Liver (tissue), 9 donors: ENCODE measurements around the gene KIAA0513. TPM values are rescaled to one million over a fixed set of nuclear protein-coding genes. Genes with fewer than 3 reads are reported as not detected.
A peak's percentile ranks its signal among the peaks of the same experiment; 100 is the strongest.
"Not testable (repeated sequence)": the region's sequence is repeated elsewhere in the genome, so short reads cannot be mapped to it uniquely, and the experiment has no call there.

ENCODE experiments used
- DNase-seq: peaks from one replicate; pipeline ENCODE4 v3.0.0-alpha.2; 2017; ENCODE audit warnings: low spot score
- H3K27ac ChIP-seq, 2 donors: one replicate each; pipeline ENCODE4 v1.7.0; 2013; ENCODE audit warnings: inconsistent platforms in 2 of 2, low read length in 2 of 2, control low read depth in 1 of 2, low read depth in 1 of 2, mild to moderate bottlenecking in 1 of 2
- H3K27me3 ChIP-seq, 4 donors: one replicate each; pipeline versions ENCODE4 v1.6.1 to v1.7.0; 2013; ENCODE audit warnings: low read length in 3 of 4, inconsistent platforms in 1 of 4, mild to moderate bottlenecking in 1 of 4, moderate library complexity in 1 of 4; ENCODE audit not compliant: control insufficient read depth in 4 of 4, insufficient read depth in 4 of 4
- H3K36me3 ChIP-seq, 4 donors: one replicate each; pipeline versions ENCODE4 v1.6.1 to v1.7.0; 2013; ENCODE audit warnings: low read length in 3 of 4, mild to moderate bottlenecking in 3 of 4, low read depth in 1 of 4, moderate library complexity in 1 of 4; ENCODE audit not compliant: control insufficient read depth in 4 of 4, insufficient read depth in 3 of 4
- H3K4me1 ChIP-seq, 4 donors: one replicate each; pipeline versions ENCODE4 v1.6.1 to v1.7.0; 2013; ENCODE audit warnings: low read length in 3 of 4, mild to moderate bottlenecking in 3 of 4, moderate library complexity in 1 of 4; ENCODE audit not compliant: control insufficient read depth in 4 of 4, insufficient read depth in 4 of 4
- H3K4me3 ChIP-seq, 3 donors: one replicate each; pipeline versions ENCODE4 v1.6.1 to v1.7.0; 2013; ENCODE audit warnings: low read length in 3 of 3, control low read depth in 1 of 3, low read depth in 1 of 3, mild to moderate bottlenecking in 1 of 3
- H3K9ac ChIP-seq, 2 donors: one replicate each; pipeline ENCODE4 v1.7.0; 2013; ENCODE audit warnings: low read length in 2 of 2, mild to moderate bottlenecking in 2 of 2, moderate library complexity in 2 of 2, control low read depth in 1 of 2, low read depth in 1 of 2
- H3K9me3 ChIP-seq, 4 donors: one replicate each; pipeline versions ENCODE4 v1.6.1 to v1.7.0; 2013; ENCODE audit warnings: low read length in 3 of 4; ENCODE audit not compliant: control insufficient read depth in 4 of 4
- GABPA ChIP-seq, 2 donors: IDR thresholded peaks in 1 of 2; conservative IDR thresholded peaks in 1 of 2; 2 replicates each; pipeline ENCODE4 v1.6.1; 2016; ENCODE audit warnings: antibody characterized with exemption in 2 of 2, mild to moderate bottlenecking in 1 of 2, moderate library complexity in 1 of 2
- NR2F2 ChIP-seq: IDR thresholded peaks from 2 replicates; pipeline ENCODE4 v1.6.1; 2016; ENCODE audit warnings: antibody characterized with exemption
- YY1 ChIP-seq: IDR thresholded peaks from 2 replicates; pipeline ENCODE4 v1.6.1; 2016; ENCODE audit warnings: antibody characterized with exemption, mild to moderate bottlenecking
- WGBS: extraction: QIAGEN DNeasy Blood & Tissue Kit; methylation state at CpG from one replicate; pipeline ENCODE4 v1.1.7; 2013; 5-methylcytosine and 5-hydroxymethylcytosine counted together
- polyA plus RNA-seq, 2 donors: library from polyadenylated mRNA; stranded (reverse) in 1 of 2; unstranded in 1 of 2; fragments of 200-250 nt in 1 of 2; fragments of >200 nt in 1 of 2; fragmentation: Nextera tagmentation in 1 of 2; extraction: Ambion mirVana in 1 of 2; gene quantifications; one replicate each; pipeline versions ENCODE4 v1.2.1 to v1.2.3, GENCODE V29; 2013 to 2015
- total RNA-seq, 2 donors: library from RNA; depleted of rRNA; stranded (reverse); fragments of >200 nt; gene quantifications; one replicate each; pipeline ENCODE4 v1.2.3, GENCODE V29; 2014
- TF ChIP-seq, protein P1 (sequence below): IDR thresholded peaks from 2 replicates; pipeline ENCODE4 v1.6.1; 2016; ENCODE audit warnings: antibody characterized with exemption
- TF ChIP-seq, protein P2 (sequence below): fragments of 150-350 bp; IDR thresholded peaks from 2 replicates; pipeline ENCODE4 v1.5.1; 2017; ENCODE audit warnings: improper control_type of control experiment, low read depth, low read length; ENCODE audit not compliant: missing input control
- TF ChIP-seq, protein P3 (sequence below): IDR thresholded peaks from 2 replicates; pipeline ENCODE4 v1.6.1; 2016; ENCODE audit warnings: antibody characterized with exemption
- TF ChIP-seq, protein P4 (sequence below): IDR thresholded peaks from 2 replicates; pipeline ENCODE4 v1.6.1; 2016; ENCODE audit warnings: antibody characterized with exemption, mild to moderate bottlenecking
- donor health status: healthy.
- donor health status: healthy.
- donor health status: healthy.
- donor health status: healthy.
- donor health status: healthy.

KIAA0513 gene
- total and polyA plus RNA-seq, 4 donors, result 1.5 to 5.9 (median 2.9) TPM

DNA sequence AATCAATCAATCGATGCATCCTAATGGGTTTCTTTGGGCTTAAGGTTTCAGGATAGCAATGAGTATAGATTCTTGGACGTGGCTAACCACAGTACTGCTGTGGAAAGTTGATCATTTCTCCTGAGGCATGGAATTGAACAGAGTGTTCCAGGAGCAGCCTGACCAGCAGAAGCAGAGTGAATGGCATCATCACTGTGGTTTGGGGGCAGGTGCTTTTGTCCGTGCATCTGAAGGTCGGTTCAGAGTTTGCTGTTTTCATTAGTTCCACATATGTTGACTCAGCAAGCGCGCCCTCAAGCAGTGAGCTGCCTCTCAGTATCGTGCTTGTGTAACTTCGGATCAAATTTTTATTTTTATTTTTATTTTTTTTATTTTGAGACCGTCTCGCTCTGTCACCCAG, 24.9 kb downstream of the KIAA0513 start:
- 92% methylated on average over 10 of the region's 10 CpGs for WGBS
- no peaks in the 10 kb centered on the region for H3K27me3 ChIP-seq
- H3K9me3 ChIP-seq, result no peaks in the 10 kb centered on the region
- no peak overlapping the region for H3K27ac ChIP-seq
- TF ChIP-seq, protein P1, sequence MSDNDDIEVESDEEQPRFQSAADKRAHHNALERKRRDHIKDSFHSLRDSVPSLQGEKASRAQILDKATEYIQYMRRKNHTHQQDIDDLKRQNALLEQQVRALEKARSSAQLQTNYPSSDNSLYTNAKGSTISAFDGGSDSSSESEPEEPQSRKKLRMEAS, result no peak
- TF ChIP-seq, protein P2, sequence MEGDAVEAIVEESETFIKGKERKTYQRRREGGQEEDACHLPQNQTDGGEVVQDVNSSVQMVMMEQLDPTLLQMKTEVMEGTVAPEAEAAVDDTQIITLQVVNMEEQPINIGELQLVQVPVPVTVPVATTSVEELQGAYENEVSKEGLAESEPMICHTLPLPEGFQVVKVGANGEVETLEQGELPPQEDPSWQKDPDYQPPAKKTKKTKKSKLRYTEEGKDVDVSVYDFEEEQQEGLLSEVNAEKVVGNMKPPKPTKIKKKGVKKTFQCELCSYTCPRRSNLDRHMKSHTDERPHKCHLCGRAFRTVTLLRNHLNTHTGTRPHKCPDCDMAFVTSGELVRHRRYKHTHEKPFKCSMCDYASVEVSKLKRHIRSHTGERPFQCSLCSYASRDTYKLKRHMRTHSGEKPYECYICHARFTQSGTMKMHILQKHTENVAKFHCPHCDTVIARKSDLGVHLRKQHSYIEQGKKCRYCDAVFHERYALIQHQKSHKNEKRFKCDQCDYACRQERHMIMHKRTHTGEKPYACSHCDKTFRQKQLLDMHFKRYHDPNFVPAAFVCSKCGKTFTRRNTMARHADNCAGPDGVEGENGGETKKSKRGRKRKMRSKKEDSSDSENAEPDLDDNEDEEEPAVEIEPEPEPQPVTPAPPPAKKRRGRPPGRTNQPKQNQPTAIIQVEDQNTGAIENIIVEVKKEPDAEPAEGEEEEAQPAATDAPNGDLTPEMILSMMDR, result no peak
- H3K4me1 ChIP-seq, result peaks cover 0 to 13% (median 6%) of the 10 kb centered on the region in 4 donors
- no peak overlapping the region for H3K9ac ChIP-seq
- no peak for DNase-seq
- H3K36me3 ChIP-seq, result no peaks in the 10 kb centered on the region
- no peak overlapping the region for H3K4me3 ChIP-seq

DNA sequence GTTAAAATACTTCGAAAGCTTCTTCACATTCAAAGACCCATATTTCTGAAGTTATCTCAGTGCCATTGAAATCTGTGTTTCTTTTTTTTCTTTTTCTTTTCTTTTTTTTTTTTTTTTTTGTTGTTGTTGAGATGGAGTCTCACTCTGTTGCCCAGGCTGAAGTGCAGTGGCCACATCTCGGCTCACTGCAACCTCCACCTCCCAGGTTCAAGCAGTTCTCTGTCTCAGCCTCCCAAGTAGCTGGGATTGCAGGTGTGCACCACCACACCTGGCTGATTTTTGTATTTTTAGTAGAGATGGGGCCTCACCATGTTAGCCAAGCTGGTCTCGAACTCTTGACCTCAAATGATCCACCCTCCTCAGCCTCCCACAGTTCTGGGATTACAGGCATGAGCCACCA, 26.7 kb downstream of the KIAA0513 start:
- H3K4me3 ChIP-seq, H3K9me3 ChIP-seq, H3K27me3 ChIP-seq, H3K36me3 ChIP-seq, DNase-seq, H3K27ac ChIP-seq, H3K9ac ChIP-seq: not testable (repeated sequence)
- H3K4me1 ChIP-seq, result peaks cover 0 to 15% (median 8%) of the 10 kb centered on the region in 4 donors
- WGBS, result 86% methylated on average over 3 of the region's 3 CpGs

DNA sequence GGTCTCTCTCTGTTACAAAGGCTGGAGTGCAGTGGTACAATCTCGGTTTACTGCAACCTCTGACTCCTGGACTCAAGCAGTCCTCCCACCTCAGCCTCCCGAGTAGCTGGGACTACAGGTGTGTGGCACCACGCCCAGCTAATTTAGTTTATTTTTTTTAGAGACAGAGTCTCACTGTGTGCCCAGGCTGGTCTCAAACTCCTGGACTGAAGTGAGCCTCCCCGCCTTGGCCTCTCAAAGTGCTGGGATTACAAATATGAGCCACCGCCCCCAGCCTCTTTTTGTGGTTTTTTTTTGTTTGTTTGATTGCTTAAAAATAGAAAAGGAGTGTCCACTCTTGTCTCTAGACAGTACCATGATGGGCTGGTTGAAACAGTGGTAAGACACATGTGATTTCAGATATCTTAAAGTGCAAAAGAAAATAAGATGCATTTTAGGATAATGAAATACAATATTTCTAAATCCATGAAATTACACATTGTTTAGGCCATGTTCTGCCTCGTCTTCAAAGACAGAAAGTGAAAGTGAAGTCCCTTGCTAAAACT, 27.4 kb downstream of the KIAA0513 start:
- H3K4me3 ChIP-seq, result peak overlapping the region in 1 of 3 donors; percentile 24
- 56% methylated on average over 6 of the region's 6 CpGs for WGBS
- DNase-seq, result no peak
- H3K27ac ChIP-seq, result peak overlapping the region; percentile 45 to 61
- H3K36me3 ChIP-seq, result no peaks in the 10 kb centered on the region
- H3K9me3 ChIP-seq, result no peaks in the 10 kb centered on the region
- H3K9ac ChIP-seq, result peak overlapping the region in 1 of 2 donors; percentile 18
- peaks cover 0 to 15% (median 8%) of the 10 kb centered on the region in 4 donors for H3K4me1 ChIP-seq
- H3K27me3 ChIP-seq, result no peaks in the 10 kb centered on the region
- TF ChIP-seq, protein P3, sequence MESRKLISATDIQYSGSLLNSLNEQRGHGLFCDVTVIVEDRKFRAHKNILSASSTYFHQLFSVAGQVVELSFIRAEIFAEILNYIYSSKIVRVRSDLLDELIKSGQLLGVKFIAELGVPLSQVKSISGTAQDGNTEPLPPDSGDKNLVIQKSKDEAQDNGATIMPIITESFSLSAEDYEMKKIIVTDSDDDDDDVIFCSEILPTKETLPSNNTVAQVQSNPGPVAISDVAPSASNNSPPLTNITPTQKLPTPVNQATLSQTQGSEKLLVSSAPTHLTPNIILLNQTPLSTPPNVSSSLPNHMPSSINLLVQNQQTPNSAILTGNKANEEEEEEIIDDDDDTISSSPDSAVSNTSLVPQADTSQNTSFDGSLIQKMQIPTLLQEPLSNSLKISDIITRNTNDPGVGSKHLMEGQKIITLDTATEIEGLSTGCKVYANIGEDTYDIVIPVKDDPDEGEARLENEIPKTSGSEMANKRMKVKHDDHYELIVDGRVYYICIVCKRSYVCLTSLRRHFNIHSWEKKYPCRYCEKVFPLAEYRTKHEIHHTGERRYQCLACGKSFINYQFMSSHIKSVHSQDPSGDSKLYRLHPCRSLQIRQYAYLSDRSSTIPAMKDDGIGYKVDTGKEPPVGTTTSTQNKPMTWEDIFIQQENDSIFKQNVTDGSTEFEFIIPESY, result no peak
- TF ChIP-seq YY1 (no peak), NR2F2 (no peak), GABPA (IDR thresholded peaks at IDR 0.05 in 1 of 2, conservative IDR thresholded peaks at IDR 0.05 in 1 of 2) (no peak)
- TF ChIP-seq, protein P4, sequence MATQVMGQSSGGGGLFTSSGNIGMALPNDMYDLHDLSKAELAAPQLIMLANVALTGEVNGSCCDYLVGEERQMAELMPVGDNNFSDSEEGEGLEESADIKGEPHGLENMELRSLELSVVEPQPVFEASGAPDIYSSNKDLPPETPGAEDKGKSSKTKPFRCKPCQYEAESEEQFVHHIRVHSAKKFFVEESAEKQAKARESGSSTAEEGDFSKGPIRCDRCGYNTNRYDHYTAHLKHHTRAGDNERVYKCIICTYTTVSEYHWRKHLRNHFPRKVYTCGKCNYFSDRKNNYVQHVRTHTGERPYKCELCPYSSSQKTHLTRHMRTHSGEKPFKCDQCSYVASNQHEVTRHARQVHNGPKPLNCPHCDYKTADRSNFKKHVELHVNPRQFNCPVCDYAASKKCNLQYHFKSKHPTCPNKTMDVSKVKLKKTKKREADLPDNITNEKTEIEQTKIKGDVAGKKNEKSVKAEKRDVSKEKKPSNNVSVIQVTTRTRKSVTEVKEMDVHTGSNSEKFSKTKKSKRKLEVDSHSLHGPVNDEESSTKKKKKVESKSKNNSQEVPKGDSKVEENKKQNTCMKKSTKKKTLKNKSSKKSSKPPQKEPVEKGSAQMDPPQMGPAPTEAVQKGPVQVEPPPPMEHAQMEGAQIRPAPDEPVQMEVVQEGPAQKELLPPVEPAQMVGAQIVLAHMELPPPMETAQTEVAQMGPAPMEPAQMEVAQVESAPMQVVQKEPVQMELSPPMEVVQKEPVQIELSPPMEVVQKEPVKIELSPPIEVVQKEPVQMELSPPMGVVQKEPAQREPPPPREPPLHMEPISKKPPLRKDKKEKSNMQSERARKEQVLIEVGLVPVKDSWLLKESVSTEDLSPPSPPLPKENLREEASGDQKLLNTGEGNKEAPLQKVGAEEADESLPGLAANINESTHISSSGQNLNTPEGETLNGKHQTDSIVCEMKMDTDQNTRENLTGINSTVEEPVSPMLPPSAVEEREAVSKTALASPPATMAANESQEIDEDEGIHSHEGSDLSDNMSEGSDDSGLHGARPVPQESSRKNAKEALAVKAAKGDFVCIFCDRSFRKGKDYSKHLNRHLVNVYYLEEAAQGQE, result no peak
- TF ChIP-seq, protein P2, result no peak
